ENCODE measurements around the gene LRRTM4.

Gene LRRTM4

GRCh38 chr2:77487074-77487803 lies 34.9 kb downstream of the LRRTM4 start:
- TF ChIP-seq FOXP2 (optimal IDR thresholded peaks at IDR 0.05; ENCODE audit: borderline replicate concordance, extremely low read depth, extremely low read length, insufficient read depth) (no peak), SIN3A (IDR thresholded peaks at IDR 0.05; ENCODE audit: borderline replicate concordance, insufficient read depth, low read length) (no peak), TAF1 (IDR thresholded peaks at IDR 0.05; ENCODE audit: borderline replicate concordance, insufficient read depth, low read length) (no peak), POLR2AphosphoS5 (IDR thresholded peaks at IDR 0.05; ENCODE audit: low read depth, low read length) (no peak)
- TF ChIP-seq, protein P1, sequence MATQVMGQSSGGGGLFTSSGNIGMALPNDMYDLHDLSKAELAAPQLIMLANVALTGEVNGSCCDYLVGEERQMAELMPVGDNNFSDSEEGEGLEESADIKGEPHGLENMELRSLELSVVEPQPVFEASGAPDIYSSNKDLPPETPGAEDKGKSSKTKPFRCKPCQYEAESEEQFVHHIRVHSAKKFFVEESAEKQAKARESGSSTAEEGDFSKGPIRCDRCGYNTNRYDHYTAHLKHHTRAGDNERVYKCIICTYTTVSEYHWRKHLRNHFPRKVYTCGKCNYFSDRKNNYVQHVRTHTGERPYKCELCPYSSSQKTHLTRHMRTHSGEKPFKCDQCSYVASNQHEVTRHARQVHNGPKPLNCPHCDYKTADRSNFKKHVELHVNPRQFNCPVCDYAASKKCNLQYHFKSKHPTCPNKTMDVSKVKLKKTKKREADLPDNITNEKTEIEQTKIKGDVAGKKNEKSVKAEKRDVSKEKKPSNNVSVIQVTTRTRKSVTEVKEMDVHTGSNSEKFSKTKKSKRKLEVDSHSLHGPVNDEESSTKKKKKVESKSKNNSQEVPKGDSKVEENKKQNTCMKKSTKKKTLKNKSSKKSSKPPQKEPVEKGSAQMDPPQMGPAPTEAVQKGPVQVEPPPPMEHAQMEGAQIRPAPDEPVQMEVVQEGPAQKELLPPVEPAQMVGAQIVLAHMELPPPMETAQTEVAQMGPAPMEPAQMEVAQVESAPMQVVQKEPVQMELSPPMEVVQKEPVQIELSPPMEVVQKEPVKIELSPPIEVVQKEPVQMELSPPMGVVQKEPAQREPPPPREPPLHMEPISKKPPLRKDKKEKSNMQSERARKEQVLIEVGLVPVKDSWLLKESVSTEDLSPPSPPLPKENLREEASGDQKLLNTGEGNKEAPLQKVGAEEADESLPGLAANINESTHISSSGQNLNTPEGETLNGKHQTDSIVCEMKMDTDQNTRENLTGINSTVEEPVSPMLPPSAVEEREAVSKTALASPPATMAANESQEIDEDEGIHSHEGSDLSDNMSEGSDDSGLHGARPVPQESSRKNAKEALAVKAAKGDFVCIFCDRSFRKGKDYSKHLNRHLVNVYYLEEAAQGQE (IDR thresholded peaks at IDR 0.05; ENCODE audit: insufficient read depth in 1 of 2, low read depth in 2 of 2, low read length in 2 of 2) = no peak

DNA sequence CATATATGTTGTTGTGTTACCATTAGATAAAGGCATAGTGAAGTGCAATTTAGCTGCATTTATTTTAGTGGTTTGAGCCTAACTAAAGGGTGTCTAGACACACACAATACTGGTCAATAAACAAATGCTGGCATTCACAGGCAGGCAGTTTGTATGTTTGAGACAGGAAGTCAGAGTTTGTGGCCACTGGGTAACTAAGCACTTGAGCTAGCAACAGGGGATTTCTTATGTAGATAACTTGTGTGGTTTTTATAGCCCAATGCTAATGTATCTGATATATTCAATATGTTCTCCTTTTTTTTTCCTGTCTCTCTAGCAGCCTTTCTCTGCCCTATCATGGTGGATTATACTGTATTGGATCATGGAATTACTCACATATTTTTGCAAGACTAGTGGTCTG lies 38.1 kb downstream of the LRRTM4 start:
- TF ChIP-seq POLR2AphosphoS5 (IDR thresholded peaks at IDR 0.05; ENCODE audit: low read depth, low read length) (no peak), SIN3A (IDR thresholded peaks at IDR 0.05; ENCODE audit: borderline replicate concordance, insufficient read depth, low read length) (no peak), TAF1 (IDR thresholded peaks at IDR 0.05; ENCODE audit: borderline replicate concordance, insufficient read depth, low read length) (no peak), FOXP2 (optimal IDR thresholded peaks at IDR 0.05; ENCODE audit: borderline replicate concordance, extremely low read depth, extremely low read length, insufficient read depth) (no peak)
- TF ChIP-seq, protein P1 (IDR thresholded peaks at IDR 0.05; ENCODE audit: insufficient read depth in 1 of 2, low read depth in 2 of 2, low read length in 2 of 2) = no peak

- TF ChIP-seq, protein P1 (IDR thresholded peaks at IDR 0.05; ENCODE audit: insufficient read depth in 1 of 2, low read depth in 2 of 2, low read length in 2 of 2) = no peak
- no peak for TF ChIP-seq TAF1 (IDR thresholded peaks at IDR 0.05; ENCODE audit: borderline replicate concordance, insufficient read depth, low read length)
- no peak for TF ChIP-seq FOXP2 (optimal IDR thresholded peaks at IDR 0.05; ENCODE audit: borderline replicate concordance, extremely low read depth, extremely low read length, insufficient read depth)
- no peak for TF ChIP-seq SIN3A (IDR thresholded peaks at IDR 0.05; ENCODE audit: borderline replicate concordance, insufficient read depth, low read length)
- no peak for TF ChIP-seq POLR2AphosphoS5 (IDR thresholded peaks at IDR 0.05; ENCODE audit: low read depth, low read length)
Measured at GRCh38 chr2:77479895-77480294, 42.3 kb downstream of the LRRTM4 start.

DNA sequence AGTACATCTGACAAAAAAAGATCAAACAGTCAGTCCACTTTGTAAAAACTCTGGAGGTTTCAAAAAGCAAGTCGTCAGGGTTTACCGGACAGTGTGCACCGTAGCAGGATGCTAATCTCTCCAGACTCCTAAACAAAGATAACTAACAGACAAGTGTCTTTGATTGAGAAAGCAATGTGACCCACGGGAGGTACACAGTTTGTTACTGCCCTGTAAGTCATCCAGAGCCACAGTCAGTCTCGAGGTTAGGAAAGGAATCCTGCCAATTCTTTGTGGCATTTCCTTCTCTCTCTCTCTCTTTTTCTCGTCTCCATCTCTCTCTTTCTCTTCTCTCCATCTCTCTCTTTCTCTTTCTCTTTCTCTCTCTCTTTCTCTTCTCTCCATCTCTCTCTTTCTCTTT lies 42.8 kb downstream of the LRRTM4 start:
- TF ChIP-seq SIN3A (IDR thresholded peaks at IDR 0.05; ENCODE audit: borderline replicate concordance, insufficient read depth, low read length) (no peak), FOXP2 (optimal IDR thresholded peaks at IDR 0.05; ENCODE audit: borderline replicate concordance, extremely low read depth, extremely low read length, insufficient read depth) (no peak), POLR2AphosphoS5 (IDR thresholded peaks at IDR 0.05; ENCODE audit: low read depth, low read length) (no peak), TAF1 (IDR thresholded peaks at IDR 0.05; ENCODE audit: borderline replicate concordance, insufficient read depth, low read length) (no peak)
- TF ChIP-seq, protein P1 (IDR thresholded peaks at IDR 0.05; ENCODE audit: insufficient read depth in 1 of 2, low read depth in 2 of 2, low read length in 2 of 2) = no peak
